GM10266 (cell line): Measurements from ENCODE around the gene ZNF629.

Experiments used
- DNase-seq: peaks from one replicate; pipeline ENCODE4 v3.0.0; 2012; ENCODE audit errors: extremely low spot score
- TF ChIP-seq, protein P1 (sequence below): IDR thresholded peaks from 2 replicates; pipeline ENCODE4 v1.5.1; 2012; ENCODE audit warnings: mild to moderate bottlenecking, low read depth; ENCODE audit not compliant: control insufficient read depth, insufficient read depth; ENCODE audit errors: missing control alignments

ZNF629 gene

DNA sequence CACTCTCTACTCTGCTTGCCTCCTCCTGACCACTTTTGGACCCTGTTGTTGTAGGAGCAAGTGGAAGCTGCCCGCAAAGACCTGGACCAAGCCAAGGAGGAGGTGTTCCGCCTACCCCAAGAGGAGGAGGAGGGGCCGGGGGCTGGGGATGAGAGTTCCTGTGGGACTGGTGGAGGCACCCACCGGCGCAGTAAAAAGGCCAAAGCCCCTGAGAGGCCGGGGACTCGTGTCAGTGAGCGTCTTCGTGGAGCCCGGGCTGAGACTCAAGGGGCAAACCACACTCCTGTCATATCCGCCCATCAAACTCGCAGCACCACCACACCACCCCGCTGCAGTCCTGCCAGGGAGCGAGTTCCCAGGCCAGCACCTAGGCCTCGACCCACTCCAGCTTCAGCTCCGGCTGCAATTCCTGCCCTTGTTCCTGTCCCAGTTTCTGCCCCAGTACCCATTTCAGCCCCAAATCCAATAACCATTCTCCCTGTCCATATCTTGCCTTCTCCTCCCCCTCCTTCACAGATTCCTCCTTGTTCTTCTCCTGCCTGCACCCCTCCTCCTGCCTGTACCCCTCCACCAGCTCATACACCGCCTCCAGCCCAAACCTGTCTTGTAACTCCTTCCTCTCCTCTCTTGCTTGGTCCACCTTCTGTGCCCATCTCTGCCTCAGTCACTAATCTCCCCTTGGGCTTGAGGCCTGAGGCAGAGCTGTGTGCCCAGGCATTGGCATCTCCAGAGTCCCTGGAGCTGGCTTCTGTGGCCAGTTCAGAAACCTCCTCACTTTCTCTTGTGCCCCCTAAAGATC is 49.8 kb downstream of the ZNF629 start:
- TF ChIP-seq, protein P1, sequence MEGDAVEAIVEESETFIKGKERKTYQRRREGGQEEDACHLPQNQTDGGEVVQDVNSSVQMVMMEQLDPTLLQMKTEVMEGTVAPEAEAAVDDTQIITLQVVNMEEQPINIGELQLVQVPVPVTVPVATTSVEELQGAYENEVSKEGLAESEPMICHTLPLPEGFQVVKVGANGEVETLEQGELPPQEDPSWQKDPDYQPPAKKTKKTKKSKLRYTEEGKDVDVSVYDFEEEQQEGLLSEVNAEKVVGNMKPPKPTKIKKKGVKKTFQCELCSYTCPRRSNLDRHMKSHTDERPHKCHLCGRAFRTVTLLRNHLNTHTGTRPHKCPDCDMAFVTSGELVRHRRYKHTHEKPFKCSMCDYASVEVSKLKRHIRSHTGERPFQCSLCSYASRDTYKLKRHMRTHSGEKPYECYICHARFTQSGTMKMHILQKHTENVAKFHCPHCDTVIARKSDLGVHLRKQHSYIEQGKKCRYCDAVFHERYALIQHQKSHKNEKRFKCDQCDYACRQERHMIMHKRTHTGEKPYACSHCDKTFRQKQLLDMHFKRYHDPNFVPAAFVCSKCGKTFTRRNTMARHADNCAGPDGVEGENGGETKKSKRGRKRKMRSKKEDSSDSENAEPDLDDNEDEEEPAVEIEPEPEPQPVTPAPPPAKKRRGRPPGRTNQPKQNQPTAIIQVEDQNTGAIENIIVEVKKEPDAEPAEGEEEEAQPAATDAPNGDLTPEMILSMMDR: no peak

DNA sequence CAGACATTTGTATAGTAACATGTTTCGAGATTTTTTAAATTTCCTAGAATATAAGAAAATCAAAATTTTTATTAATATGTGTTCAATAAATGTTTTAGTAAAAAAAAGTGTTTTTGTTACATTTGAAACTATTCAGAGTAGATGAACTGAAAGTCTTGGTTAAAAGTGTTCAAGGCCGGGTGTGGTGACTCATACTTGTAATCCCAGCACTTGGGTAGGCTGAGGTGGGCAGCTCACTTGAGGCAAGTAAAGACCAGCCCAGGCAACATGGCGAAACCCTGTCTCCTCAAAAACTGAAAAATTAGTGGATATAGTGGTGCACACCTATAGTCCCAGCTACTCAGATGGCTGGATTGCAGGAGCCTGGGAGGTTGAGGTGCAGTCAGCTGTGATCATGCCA is 55.6 kb downstream of the ZNF629 start:
- DNase-seq: no peak
- TF ChIP-seq, protein P1: no peak

More for the DNA sequence above, 49.8 kb downstream of the ZNF629 start:
- DNase-seq: no peak

DNA sequence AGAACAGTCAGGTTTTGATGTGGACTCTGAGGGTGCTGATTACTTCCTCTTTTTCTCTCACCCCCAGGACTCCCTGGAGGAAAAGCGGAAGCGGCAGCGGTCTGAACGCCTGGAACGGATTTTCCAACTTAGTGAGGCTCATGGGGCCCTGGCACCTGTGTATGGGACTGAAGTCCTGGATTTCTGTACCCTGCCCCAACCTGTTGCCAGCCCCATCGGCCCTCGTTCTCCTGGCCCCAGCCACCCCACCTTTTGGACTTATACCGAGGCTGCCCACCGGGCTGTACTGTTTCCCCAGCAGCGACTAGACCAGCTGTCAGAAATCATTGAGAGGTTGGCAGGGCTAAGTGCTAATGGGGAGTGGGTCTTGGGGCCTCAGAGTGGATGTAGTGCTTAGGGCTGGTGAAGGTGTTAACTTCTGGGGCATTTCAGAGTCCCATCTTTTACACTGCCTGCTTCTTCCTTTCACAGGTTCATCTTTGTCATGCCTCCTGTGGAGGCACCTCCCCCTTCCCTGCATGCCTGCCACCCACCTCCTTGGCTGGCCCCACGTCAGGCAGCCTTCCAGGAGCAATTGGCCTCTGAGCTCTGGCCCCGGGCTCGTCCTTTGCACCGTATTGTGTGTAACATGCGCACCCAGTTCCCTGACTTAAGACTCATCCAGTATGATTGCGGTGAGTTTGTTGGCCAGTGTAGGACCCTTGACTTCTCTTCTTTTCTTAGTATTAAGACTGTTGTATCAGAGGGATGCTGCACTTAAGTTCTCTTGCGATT is 57.9 kb downstream of the ZNF629 start:
- TF ChIP-seq, protein P1: no peak
- no peak for DNase-seq
